GM21423 (cell line): ENCODE measurements around the gene TSPYL1.
"Not testable (repeated sequence)": the region's sequence is repeated elsewhere in the genome, so short reads cannot be mapped to it uniquely, and the experiment has no call there.

Experiments
- ATAC-seq: cut with Tn5 transposase; IDR thresholded peaks from one replicate; pipeline ENCODE4 v1.9.1; 2021; ENCODE audit warnings: mild to moderate bottlenecking, moderate library complexity; ENCODE audit not compliant: unreplicated experiment

The TSPYL1 gene

DNA sequence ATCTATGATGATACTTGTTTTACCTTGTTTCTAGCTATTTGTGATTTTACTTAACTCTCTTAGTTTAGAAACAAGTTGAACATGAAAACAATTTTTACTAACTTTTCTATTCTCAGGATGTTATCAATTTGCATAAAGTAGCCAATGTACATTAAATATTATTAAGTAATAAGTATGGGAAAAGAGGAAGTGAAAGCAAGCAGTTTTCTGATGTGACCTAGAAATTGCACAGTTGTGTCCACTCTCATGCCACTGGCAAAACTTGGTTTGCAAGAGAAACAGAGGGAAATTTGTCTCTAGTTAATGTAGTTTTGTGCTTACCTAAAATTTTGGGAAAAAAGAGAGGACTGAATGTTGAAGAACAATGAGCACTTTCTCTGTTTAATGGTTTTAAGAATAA is 19.2 kb upstream of the TSPYL1 start:
- peak; percentile 80 for ATAC-seq

DNA sequence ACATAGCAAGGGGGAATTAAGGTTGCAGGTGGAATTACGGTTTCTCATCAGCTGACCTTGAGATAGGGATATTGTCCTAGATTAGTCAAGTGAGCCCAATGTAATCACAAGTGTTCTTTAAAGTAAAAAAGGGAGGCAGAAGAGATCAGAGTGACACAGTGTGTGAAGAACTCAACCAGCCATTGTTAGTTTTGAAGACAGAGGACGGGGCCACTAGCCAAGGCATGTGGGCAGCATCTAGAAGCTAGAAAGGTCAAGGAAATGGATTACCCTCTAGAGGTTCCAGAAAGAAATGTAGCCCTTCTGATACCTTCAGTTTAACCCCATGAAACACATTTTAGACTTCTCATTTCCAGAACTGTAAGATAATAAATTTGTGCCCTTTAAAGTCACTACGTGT is 18.5 kb upstream of the TSPYL1 start:
- no peak for ATAC-seq

DNA sequence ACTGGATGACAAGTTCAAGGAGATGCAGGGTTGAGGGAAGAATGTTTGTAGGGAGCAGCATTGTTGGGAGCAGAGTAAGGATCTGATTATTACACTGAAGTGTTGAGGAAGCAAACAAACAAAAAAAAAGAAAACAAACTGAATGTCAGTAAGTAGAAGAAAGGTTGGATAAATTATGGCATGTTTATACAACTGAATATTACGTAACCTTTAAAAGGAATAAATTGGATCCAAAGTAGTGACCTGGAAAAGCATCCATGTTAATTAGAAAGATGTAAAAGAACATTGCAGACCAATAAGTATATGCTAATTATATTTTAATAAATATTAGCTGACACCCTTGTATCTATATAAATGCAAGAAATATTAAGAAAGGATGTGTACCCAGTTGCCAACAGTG is 12.8 kb upstream of the TSPYL1 start:
- ATAC-seq, result no peak

DNA sequence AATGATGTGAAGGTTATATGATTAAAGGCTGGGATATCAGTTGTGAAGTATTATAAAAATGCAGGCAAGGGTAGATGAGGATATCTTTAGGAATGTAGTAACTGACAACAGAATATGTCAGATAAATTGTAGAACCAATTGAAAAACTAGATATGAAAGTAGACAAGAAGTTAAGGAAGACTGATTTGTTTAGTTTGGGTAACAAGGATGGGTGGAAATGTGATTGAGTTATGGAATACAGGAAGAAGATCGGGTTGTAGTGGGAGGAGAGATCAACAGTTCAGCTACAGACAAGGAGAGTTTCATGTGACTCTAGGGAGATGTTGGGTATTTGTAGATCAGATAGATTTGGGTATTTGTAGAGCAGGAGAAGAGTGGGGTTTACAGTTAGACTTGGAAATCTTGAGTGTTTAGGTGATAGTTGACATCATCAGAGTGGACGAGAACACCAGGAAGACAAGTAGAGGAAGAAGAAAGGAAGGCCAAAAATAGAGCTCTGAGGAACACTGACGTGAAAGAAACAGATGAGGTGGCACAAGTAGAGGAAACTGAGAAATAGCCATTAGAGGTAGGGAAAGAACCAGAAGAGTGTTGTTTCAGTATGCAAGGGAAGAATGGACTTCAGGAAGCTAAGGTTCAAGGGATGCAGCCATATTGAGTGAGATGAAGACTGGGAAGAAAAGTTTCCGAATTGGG is 12.1 kb upstream of the TSPYL1 start:
- ATAC-seq, result no peak

DNA sequence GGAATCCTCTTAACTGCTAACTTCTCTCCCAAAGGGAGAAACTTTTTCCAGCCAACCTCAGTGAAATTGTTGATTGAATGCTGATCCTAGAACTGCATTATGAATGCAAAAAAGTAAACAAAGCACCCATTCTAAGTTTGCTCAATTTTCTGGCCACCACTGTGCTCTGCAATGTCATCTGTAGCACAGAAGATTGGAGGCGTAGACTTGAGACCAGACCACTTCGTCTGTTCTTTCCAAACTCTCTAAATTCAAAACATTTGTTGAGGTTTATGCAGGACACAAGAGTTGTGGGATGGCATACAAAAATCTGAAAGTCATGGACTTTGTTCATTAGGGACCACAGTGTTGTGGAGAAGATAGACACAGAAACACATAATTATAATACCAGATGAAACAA is 11.1 kb upstream of the TSPYL1 start:
- no peak for ATAC-seq

DNA sequence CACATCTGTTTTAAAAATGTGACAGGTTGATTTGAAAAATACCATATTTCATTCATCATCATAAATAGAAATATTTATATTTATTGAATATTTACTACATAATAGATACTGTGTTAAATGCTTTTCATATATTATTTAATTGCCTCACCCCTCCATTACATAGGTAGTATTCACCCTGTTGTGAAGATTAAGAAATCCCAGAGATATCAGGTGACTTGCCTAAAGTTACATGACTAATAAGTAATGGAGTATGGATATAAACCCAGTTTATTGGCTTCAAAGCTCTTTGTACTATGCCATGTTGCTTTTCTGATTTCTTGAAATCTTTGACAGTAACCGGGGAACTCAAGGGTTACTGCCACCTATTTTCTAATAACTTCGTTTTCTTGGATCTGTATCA is 10.1 kb upstream of the TSPYL1 start:
- no peak for ATAC-seq

DNA sequence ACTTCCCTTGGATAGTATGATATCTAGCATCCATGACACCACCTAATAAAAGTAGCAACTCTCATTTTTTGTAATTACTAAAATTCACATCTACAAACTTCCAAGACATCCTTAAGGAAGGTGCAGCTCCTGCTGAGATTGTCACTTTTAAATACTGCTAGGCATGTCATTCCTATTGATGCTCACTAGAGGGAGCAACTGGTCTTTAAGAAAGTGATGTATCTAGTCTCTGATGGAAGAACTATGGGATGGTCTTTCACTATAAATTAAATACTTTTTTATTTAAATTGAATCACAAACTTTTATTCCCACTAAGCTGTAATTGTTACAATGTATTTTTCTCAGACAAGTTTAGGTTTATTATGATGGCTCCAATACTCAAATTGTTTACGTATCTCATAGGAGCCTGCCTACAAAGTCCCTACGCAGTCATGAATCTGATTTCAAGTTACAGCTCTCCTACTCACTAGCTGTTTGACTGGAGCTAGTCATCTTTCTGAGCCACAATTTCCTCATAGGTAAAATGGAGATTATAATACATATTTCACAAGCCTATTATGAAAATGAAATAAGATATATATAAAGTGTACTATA is 8.1 kb upstream of the TSPYL1 start:
- ATAC-seq, result peak; percentile 74

DNA sequence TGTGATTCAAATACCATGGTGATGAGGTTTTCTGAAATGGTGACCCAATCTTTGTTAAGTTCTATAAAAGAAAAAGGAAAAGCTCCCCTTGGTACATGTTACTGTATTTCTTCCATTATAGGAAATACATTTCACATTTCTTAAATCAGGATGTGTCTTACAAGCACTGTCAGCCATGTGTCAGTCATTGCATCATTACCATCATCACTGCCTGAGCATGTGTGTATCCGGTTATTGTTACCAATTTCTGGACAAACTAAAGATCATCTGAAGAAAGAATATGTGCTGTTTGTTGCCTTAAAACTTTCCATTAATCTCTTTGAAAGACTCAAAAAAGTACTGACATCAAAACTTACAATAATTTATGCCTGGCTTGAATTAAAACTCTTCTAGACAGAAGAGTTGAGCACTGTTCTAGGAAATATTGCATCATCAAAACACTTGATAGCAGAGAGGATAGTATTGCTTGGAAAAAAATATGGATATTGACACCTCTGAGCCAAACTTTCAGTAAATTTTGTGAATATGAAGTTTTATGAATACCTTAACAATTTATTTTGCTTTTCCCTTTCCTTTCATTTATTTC is 7.1 kb upstream of the TSPYL1 start:
- ATAC-seq, result no peak

DNA sequence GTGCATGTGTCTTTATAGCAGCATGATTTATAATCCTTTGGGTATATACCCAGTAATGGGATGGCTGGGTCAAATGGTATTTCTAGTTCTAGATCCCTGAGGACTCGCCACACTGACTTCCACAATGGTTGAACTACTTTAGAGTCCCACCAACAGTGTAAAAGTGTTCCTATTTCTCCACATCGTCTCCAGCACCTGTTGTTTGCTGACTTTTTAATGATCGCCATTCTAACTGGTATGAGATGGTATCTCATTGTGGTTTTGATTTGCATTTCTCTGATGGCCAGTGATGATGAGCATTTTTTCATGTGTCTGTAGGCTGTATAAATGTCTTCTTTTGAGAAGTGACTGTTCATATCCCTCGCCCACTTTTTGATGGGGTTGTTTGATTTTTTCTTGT is 5.3 kb upstream of the TSPYL1 start:
- not testable (repeated sequence) for ATAC-seq

DNA sequence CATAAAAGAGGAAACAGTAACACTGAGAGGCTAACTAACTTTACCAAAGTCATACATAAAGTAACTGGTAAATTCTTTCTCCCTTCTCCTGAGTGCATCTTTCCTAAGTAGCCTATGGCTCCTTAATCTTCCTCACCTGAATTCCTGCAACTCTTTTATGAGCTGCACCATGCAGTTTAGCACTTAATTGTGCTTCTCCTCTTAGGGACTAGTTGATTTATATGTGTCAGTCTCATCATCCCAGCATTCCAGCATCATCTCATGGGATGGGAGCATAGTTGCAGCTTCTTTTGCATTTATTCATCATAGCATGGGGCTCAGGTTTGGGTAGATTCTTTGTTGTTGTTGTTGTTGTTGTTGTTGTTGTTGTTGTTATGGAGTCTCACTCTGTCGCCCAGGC is 3.5 kb upstream of the TSPYL1 start:
- no peak for ATAC-seq

DNA sequence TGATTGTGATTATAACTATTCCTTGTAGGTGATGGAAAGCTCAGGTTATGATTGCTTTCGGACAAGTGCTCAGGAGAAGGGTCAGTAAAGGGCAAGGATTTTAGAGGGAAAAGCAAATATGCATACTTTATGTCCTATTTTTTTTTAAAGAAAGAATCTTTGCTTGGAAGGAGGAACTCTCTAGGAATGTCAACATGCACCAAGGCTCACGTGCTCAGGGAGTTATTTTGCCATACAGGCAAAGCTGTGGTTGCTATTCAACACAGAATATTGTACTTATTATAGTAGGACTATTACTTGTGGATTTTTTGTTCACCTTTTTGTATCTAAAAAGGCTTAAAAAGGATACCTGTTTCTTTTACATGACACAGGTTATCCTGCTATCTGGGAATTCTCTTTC is 3.0 kb upstream of the TSPYL1 start:
- no peak for ATAC-seq

DNA sequence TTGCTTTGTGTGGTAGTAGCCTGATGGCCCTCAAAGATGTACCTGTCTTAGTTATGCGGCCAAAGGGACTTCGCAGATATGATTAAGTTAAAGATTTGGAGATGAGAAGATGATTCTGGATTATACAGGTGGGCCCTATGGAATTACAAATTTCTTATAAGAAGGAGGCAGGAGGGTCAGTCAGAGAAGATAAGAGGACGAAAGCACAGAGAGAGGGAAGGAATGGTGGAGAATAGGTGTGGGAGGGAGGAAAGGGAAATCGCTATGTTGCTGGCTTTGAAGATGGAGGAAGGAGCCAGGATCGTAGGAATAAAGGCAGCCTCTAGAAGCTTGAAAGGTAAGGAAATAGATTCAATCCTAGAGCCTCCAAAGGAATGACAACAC is 1.2 kb upstream of the TSPYL1 start:
- no peak for ATAC-seq

DNA sequence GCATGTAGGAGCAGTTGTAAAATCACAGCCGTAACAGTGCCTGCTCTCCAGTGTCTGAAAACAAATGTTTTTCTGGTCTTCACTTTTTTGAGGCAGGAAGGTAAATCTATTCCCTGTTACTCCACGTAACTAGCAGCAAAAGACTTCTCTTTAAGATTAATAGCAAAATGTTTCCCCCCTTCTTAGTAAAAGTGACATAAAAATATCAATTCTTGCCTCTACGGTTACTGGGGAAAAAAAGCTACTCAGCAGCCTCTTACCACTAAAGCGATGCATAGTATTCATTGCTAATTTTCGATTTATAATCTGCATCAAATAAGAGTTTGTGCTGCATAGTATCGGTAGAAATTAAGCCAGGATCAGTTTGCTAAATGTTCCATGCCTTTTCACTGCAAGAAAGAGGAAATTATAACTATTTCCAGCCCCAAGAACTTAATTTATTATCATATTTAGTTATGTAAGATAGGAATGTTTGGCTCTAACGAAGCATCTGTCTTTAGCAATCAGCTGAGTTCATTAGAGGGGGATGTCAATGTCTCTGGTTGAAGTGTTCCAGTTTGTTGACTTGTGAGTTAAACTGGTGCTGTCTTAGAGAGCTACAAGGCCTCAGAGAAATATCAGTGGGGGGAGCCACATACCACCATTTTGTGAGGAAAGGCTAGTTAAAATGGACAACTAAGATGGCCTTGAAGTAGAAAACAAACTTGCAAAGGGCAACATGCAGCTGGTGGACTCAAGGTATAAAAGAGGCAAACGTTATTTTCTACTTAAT is 617 bp upstream of the TSPYL1 start:
- no peak for ATAC-seq

DNA sequence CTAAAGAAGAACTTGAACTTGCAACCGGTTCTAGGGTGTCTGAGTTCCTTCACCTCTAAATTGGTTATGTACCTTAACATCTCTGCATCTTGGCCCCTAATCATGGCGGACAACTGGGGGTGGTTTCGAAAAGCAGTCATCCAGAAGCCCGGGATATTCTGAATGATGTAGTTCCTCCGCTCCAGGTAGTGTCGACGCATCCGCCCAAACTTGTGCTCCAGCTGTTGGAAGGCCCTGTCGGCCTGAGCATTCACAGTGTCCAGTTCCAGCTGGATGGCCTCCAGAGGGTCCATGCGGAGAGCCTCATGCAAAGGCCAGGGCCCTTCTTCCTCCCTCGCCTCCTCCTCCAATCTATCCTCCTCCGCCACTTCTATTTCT is 887 bp downstream of the TSPYL1 start:
- ATAC-seq, result peak; percentile 2

DNA sequence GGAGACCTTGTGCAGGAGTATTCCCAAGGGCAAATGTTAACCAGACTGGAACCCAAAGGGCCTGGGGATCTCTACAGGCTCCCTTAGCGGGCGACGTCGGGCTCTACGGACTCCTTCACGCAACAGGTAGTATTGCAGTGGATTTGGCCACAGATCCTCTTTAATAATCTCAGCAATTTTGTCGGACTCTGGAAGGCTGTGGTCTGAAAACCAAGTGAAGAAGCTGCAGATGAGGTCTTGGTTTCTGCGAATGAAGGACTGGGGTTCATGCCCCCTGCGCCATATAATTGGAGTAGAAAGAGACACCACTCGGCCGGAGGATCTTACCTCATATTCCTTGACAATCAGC is 1.3 kb downstream of the TSPYL1 start:
- ATAC-seq, result no peak

DNA sequence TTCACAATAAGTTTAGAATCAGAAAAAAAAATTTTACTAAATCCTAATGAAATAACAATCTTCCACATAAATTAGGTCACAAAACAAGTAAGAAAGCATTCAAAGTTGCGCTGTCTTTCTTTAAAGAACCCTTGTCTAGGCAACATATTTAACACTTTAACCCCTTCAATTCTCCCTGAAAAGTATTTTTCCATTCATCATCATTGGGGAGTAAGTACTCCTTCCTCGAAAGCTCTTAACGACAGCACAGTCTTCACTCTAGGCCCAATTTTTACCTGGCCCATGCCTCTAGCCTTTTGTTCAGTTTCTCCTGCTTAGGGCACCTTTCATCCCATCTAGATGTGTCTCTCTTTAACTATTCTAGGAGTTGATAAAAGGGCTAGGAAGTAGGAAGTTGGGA is 2.6 kb downstream of the TSPYL1 start:
- ATAC-seq, result no peak

DNA sequence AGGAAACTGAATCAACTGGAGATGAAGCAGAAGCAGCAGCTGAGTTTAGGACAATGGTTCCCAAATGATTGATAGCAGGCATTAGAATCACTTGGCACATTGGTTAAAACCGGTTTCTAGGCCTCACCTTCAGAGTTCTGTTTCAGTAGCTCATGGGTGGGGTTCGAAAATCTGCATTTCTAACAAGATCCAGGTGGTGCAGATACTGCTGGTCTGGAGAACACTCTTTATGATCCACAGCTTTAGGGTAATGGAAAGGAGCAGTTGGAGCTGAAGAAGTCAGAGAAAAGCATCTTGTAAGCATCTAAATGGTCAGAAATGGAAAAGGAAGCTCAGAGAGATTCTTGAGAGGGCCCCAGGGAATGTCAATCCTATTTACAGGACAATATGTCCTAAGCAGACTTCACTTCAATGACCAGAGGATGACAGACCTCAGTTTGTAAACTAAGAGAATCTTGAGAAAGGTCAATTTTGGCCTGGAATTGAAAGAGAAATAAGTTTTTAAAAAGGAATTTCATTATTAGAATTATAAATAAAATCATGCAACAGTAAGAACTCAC is 8.5 kb downstream of the TSPYL1 start:
- no peak for ATAC-seq

DNA sequence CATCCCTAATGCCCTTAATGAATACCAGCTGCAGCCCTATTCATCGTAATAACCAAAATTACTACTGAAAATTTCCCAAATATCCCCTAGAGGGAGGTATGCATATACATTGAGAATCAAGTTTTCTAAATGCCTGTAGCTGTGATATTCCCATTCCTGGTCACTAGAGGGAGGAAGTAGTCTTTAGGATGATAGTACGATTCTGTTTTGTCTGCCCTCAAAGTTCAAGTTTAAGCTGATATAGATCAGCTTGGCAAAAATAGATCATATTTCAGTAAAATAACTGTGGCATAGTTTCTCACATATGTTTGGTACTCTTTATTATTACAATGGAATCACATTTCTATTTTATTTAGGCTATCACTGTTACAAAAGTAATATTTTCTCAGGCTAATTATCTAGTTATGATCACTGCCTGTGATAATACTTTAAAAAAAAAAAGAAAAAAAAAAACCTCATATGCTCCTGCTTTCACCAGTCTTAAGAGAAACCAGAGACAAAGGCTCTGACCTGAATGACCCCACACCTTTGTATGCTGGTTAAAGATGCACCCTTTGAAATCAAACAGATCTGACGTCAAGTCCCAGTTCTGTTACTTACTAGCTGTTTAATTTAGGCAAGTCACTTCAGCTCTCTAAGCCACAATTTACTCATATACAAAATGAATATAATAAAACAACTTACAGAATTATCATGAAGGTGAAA is 11.0 kb downstream of the TSPYL1 start:
- ATAC-seq, result peak; percentile 88

DNA sequence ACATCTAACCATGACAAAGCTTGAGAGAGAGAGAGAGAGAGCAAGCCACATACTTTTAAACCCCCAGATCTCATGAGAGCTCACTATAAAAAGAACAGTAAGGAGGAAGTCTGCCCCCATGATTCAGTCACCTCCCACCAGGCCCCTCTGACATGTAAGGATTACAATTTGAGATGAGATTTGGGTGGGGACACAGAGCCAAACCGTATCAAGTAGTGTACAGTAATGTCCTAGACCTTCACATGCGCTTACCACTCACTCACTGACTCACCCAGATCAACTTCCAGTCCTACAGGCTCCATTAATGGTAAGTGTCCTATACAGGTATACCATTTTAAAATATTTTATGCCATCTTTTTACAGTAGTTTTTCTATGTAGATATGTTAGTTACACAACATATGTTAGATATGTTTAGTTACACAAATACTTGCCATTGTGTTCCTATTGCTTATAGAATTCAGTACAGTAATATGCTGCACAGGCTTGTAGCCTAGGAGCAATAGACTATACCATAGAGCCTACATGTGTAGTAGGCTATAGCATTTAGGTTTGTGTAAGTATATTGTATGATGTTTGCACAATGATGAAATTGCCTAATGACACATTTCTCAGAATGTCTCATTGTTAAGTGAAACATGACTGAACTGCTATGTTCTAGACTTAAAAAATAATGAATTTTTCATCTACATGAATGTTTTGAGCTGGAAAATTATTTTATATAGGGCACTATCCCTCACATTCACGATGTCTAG is 11.7 kb downstream of the TSPYL1 start:
- ATAC-seq, result no peak

DNA sequence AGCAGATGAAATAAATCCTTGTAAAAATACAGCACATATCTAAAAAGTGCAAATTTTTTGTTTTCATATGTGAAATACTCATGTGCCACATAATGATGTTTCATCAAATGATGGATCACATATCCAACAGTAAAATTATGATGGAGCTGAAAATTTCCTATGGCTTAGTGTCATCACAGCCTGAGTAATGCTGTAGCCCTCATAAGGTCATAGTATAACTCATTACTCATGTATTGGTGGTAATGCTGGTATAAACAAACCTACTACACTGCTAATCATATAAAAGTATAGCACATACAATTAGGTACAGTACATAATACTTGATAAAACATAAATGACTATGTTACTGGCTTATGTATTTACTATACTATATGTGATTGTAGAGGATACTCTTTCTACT is 12.9 kb downstream of the TSPYL1 start:
- no peak for ATAC-seq
